Activated CD8-positive, alpha-beta memory T cell treated with anti-CD3 and anti-CD28 coated beads, Interleukin-2, amount 50 U/mL, for 4 hours (primary cell): ENCODE data around the gene TNFSF10.

Experiments
- DNase-seq: peaks from one replicate; pipeline ENCODE4 v3.0.0-alpha.2; 2020

The TNFSF10 gene

GRCh38 chr3:172516318-172517214, 6.7 kb downstream of the TNFSF10 start:
- DNase-seq, result no peak

GRCh38 chr3:172515130-172515918, 7.9 kb downstream of the TNFSF10 start:
- DNase-seq, result no peak

- DNase-seq, result no peak
These were observed 8.6 kb downstream of the TNFSF10 start for GRCh38 chr3:172514678-172515077.

GRCh38 chr3:172513488-172513887, 9.7 kb downstream of the TNFSF10 start:
- DNase-seq, result no peak

- peak; percentile 30 for DNase-seq
These were observed 11.2 kb downstream of the TNFSF10 start for GRCh38 chr3:172511783-172512762.

- DNase-seq, result no peak
These were observed 17.1 kb downstream of the TNFSF10 start for GRCh38 chr3:172506094-172506493.

- DNase-seq, result no peak
These were observed 21.7 kb downstream of the TNFSF10 start for GRCh38 chr3:172501540-172501939.

- peak; percentile 76 for DNase-seq
These were observed 33.0 kb downstream of the TNFSF10 start for GRCh38 chr3:172490198-172490669.

GRCh38 chr3:172478116-172478515, 45.1 kb downstream of the TNFSF10 start:
- DNase-seq, result no peak

- DNase-seq, result no peak
These were observed 46.9 kb downstream of the TNFSF10 start for GRCh38 chr3:172476347-172476746.

- no peak for DNase-seq
These were observed 47.5 kb downstream of the TNFSF10 start for GRCh38 chr3:172475703-172476102.

GRCh38 chr3:172471903-172472302, 51.3 kb downstream of the TNFSF10 start:
- no peak for DNase-seq

- no peak for DNase-seq
These were observed 52.6 kb downstream of the TNFSF10 start for GRCh38 chr3:172470588-172470987.

- no peak for DNase-seq
These were observed 55.9 kb downstream of the TNFSF10 start for GRCh38 chr3:172467170-172467824.

- DNase-seq, result no peak
These were observed 56.6 kb downstream of the TNFSF10 start for GRCh38 chr3:172466553-172467130.

- no peak for DNase-seq
These were observed 57.9 kb downstream of the TNFSF10 start for GRCh38 chr3:172465281-172465680.

- no peak for DNase-seq
These were observed 58.9 kb downstream of the TNFSF10 start for GRCh38 chr3:172464306-172464705.

- DNase-seq, result no peak
These were observed 61.6 kb downstream of the TNFSF10 start for GRCh38 chr3:172461530-172462138.

- no peak for DNase-seq
These were observed 66.8 kb downstream of the TNFSF10 start for GRCh38 chr3:172456404-172456803.
